Neuronal stem cell (in vitro differentiated cells): ENCODE measurements around the gene ELMO1.

Source experiments
- DNase-seq: peaks from one replicate; pipeline ENCODE4 v3.0.0-alpha.2; 2013; ENCODE audit warnings: low spot score
- H2AFZ ChIP-seq: one replicate; pipeline ENCODE4 v1.6.1; 2013; ENCODE audit warnings: mild to moderate bottlenecking, low read length, inconsistent platforms
- H2AK5ac ChIP-seq: 2 replicates; pipeline ENCODE4 v1.6.1; 2013; ENCODE audit warnings: low read depth, mild to moderate bottlenecking, inconsistent platforms, low read length, moderate library complexity, mixed read lengths
- H2BK120ac ChIP-seq: 2 replicates; pipeline ENCODE4 v1.6.1; 2013; ENCODE audit warnings: low read depth, mild to moderate bottlenecking, inconsistent platforms, low read length, moderate library complexity, mixed read lengths
- H2BK12ac ChIP-seq: one replicate; pipeline ENCODE4 v1.6.1; 2013; ENCODE audit warnings: low read length, inconsistent platforms
- H2BK15ac ChIP-seq: 2 replicates; pipeline ENCODE4 v1.6.1; 2013; ENCODE audit warnings: mild to moderate bottlenecking, low read length, inconsistent platforms, mixed read lengths
- H2BK5ac ChIP-seq: one replicate; pipeline ENCODE4 v1.6.1; 2013; ENCODE audit warnings: inconsistent platforms, mild to moderate bottlenecking, low read length, moderate library complexity
- H3K14ac ChIP-seq: one replicate; pipeline ENCODE4 v1.6.1; 2013; ENCODE audit warnings: low read length, inconsistent platforms
- H3K18ac ChIP-seq: 2 replicates; pipeline ENCODE4 v1.6.1; 2013; ENCODE audit warnings: low read length, inconsistent platforms
- H3K23ac ChIP-seq: 2 replicates; pipeline ENCODE4 v1.6.1; 2013; ENCODE audit warnings: low read depth, mild to moderate bottlenecking, mixed read lengths, low read length, inconsistent platforms; ENCODE audit not compliant: poor library complexity
- H3K27ac ChIP-seq: replicated peaks from 3 replicates; pipeline ENCODE4 v1.5.1; 2013; ENCODE audit warnings: low read length, inconsistent platforms
- H3K27me3 ChIP-seq, 3 experiments: 2 replicates each; pipeline ENCODE4 v1.6.1; 2013; ENCODE audit warnings: low read length in 3 of 3, mild to moderate bottlenecking in 2 of 3, inconsistent platforms in 1 of 3, low read depth in 1 of 3, mixed read lengths in 1 of 3, moderate library complexity in 1 of 3; ENCODE audit not compliant: control insufficient read depth in 3 of 3, insufficient read depth in 3 of 3
- H3K36me3 ChIP-seq, 2 donors: replicated peaks in 1 of 2; 2 replicates each; pipeline ENCODE4 v1.6.1; 2013; ENCODE audit warnings: low read length in 2 of 2; ENCODE audit not compliant: control insufficient read depth in 2 of 2, insufficient read depth in 2 of 2
- H3K4ac ChIP-seq: 2 replicates; pipeline ENCODE4 v1.6.1; 2013; ENCODE audit warnings: inconsistent platforms, mild to moderate bottlenecking, low read length, moderate library complexity
- H3K4me1 ChIP-seq, 2 donors: 1 replicate in 1 of 2; 2 replicates in 1 of 2; pipeline ENCODE4 v1.6.1; 2013; ENCODE audit warnings: low read length in 2 of 2, low read depth in 1 of 2; ENCODE audit not compliant: control insufficient read depth in 2 of 2, insufficient read depth in 1 of 2
- H3K4me2 ChIP-seq: one replicate; pipeline ENCODE4 v1.6.1; 2013; ENCODE audit warnings: mild to moderate bottlenecking, low read length, inconsistent platforms; ENCODE audit not compliant: insufficient read depth, poor library complexity, severe bottlenecking
- H3K4me3 ChIP-seq, 2 donors: 2 replicates each; pipeline ENCODE4 v1.5.1; 2013; ENCODE audit warnings: low read length in 2 of 2, mild to moderate bottlenecking in 2 of 2, inconsistent platforms in 1 of 2, moderate library complexity in 1 of 2
- H3K79me1 ChIP-seq: one replicate; pipeline ENCODE4 v1.6.1; 2013; ENCODE audit warnings: low read depth, mild to moderate bottlenecking, inconsistent platforms, low read length, moderate library complexity
- H3K9ac ChIP-seq: one replicate; pipeline ENCODE4 v1.6.1; 2013; ENCODE audit warnings: mild to moderate bottlenecking, low read depth, low read length, inconsistent platforms; ENCODE audit not compliant: poor library complexity
- H3K9me3 ChIP-seq, 2 donors: replicated peaks in 1 of 2; 2 replicates each; pipeline versions ENCODE3 to v1.6.1; 2013; ENCODE audit warnings: low read length in 2 of 2, mild to moderate bottlenecking in 2 of 2, inconsistent platforms in 1 of 2, low read depth in 1 of 2, mixed read lengths in 1 of 2, moderate library complexity in 1 of 2; ENCODE audit not compliant: control insufficient read depth in 2 of 2, insufficient read depth in 1 of 2
- H4K8ac ChIP-seq: one replicate; pipeline ENCODE4 v1.6.1; 2013; ENCODE audit warnings: low read depth, mild to moderate bottlenecking, inconsistent platforms, low read length, moderate library complexity
- H4K91ac ChIP-seq: one replicate; pipeline ENCODE4 v1.6.1; 2013; ENCODE audit warnings: low read length, low read depth, mild to moderate bottlenecking, inconsistent platforms; ENCODE audit not compliant: poor library complexity
- WGBS, 2 donors: extraction: QIAGEN DNeasy Blood & Tissue Kit; methylation state at CpG; one replicate each; pipeline ENCODE4 v1.1.7; 2013; ENCODE audit warnings: missing lambda C conversion rate in 2 of 2, mixed read lengths in 1 of 2; ENCODE audit not compliant: insufficient read length in 2 of 2, insufficient replicate concordance in 1 of 2; ENCODE audit errors: extremely low coverage in 2 of 2; 5-methylcytosine and 5-hydroxymethylcytosine counted together

The ELMO1 gene

GRCh38 chr7:37352974-37353948 is 95.4 kb downstream of the ELMO1 start:
- Histone ChIP-seq H3K9ac (no peak overlapping the region), H3K18ac (no peak overlapping the region), H2AFZ (no peak overlapping the region), H2BK120ac (no peak overlapping the region), H2AK5ac (no peak overlapping the region), H3K79me1 (no peaks in the 10 kb centered on the region), H3K4me2 (no peak overlapping the region), H3K9me3 (peaks cover 0 to 5% of the 10 kb centered on the region in 2 donors), H3K27ac (no peak overlapping the region), H3K4me1 (peaks cover 6 to 7% of the 10 kb centered on the region in 2 donors), H3K27me3 (no peaks in the 10 kb centered on the region), H3K36me3 (no peaks in the 10 kb centered on the region), H2BK5ac (no peak overlapping the region), H3K14ac (no peak overlapping the region), H3K23ac (no peak overlapping the region), H2BK12ac (no peak overlapping the region), H3K4ac (no peak overlapping the region), H3K4me3 (no peak overlapping the region), H2BK15ac (no peak overlapping the region), H4K8ac (no peak overlapping the region), H4K91ac (no peak overlapping the region)
- no peak for DNase-seq
- WGBS, 2 donors = no CpG with 5 or more reads among the region's 32 CpGs

GRCh38 chr7:37352251-37352880 is 96.3 kb downstream of the ELMO1 start:
- no peaks in the 10 kb centered on the region for H3K36me3 ChIP-seq
- H2BK5ac ChIP-seq = no peak overlapping the region
- no CpG with 5 or more reads among the region's 13 CpGs for WGBS, 2 donors

GRCh38 chr7:37351716-37352115 is 96.9 kb downstream of the ELMO1 start:
- Histone ChIP-seq H3K4ac (no peak overlapping the region), H3K9ac (no peak overlapping the region), H3K4me3 (no peak overlapping the region), H2BK5ac (no peak overlapping the region), H4K8ac (no peak overlapping the region), H3K23ac (no peak overlapping the region), H3K27me3 (no peaks in the 10 kb centered on the region), H3K9me3 (peaks cover 0 to 5% of the 10 kb centered on the region in 2 donors), H3K4me2 (no peak overlapping the region), H3K14ac (no peak overlapping the region), H2AFZ (no peak overlapping the region), H2BK120ac (no peak overlapping the region), H3K79me1 (no peaks in the 10 kb centered on the region), H2BK12ac (no peak overlapping the region), H2AK5ac (no peak overlapping the region), H3K27ac (no peak overlapping the region), H3K36me3 (no peaks in the 10 kb centered on the region), H3K4me1 (peaks cover 5 to 7% of the 10 kb centered on the region in 2 donors), H4K91ac (no peak overlapping the region), H2BK15ac (no peak overlapping the region), H3K18ac (no peak overlapping the region)
- DNase-seq = no peak
- no CpG with 5 or more reads among the region's 4 CpGs for WGBS, 2 donors

More at GRCh38 chr7:37352251-37352880, 96.3 kb downstream of the ELMO1 start:
- Histone ChIP-seq H3K27me3 (no peaks in the 10 kb centered on the region), H3K23ac (no peak overlapping the region), H3K14ac (no peak overlapping the region), H2BK120ac (no peak overlapping the region), H3K4me3 (no peak overlapping the region), H3K4ac (no peak overlapping the region), H2BK12ac (no peak overlapping the region), H3K9ac (no peak overlapping the region), H3K4me2 (no peak overlapping the region), H4K91ac (no peak overlapping the region), H3K18ac (no peak overlapping the region), H3K9me3 (peaks cover 0 to 5% of the 10 kb centered on the region in 2 donors), H2AFZ (no peak overlapping the region), H3K79me1 (no peaks in the 10 kb centered on the region), H4K8ac (no peak overlapping the region), H3K4me1 (peaks cover 3 to 7% of the 10 kb centered on the region in 2 donors), H2AK5ac (no peak overlapping the region), H2BK15ac (no peak overlapping the region), H3K27ac (no peak overlapping the region)
- no peak for DNase-seq

GRCh38 chr7:37349979-37350590 is 98.6 kb downstream of the ELMO1 start:
- H2AFZ ChIP-seq = no peak overlapping the region

More at GRCh38 chr7:37349979-37350590, 98.6 kb downstream of the ELMO1 start:
- peaks cover 0 to 5% of the 10 kb centered on the region in 2 donors for H3K9me3 ChIP-seq
- H4K8ac ChIP-seq = no peak overlapping the region
- no peak overlapping the region for H3K23ac ChIP-seq
- H3K36me3 ChIP-seq = no peaks in the 10 kb centered on the region
- H2BK5ac ChIP-seq = no peak overlapping the region
- H3K4ac ChIP-seq = no peak overlapping the region
- no peak overlapping the region for H3K4me3 ChIP-seq
- H3K9ac ChIP-seq = no peak overlapping the region
- no peaks in the 10 kb centered on the region for H3K27me3 ChIP-seq
- H2BK15ac ChIP-seq = no peak overlapping the region
- H4K91ac ChIP-seq = no peak overlapping the region
- WGBS, 2 donors = no CpG with 5 or more reads among the region's 8 CpGs
- peak overlapping the region; percentile 50 for H3K18ac ChIP-seq
- H2BK12ac ChIP-seq = no peak overlapping the region
- H2AK5ac ChIP-seq = no peak overlapping the region
- DNase-seq = no peak
- no peaks in the 10 kb centered on the region for H3K79me1 ChIP-seq
- H3K4me2 ChIP-seq = no peak overlapping the region
- peaks cover 7% of the 10 kb centered on the region in 2 donors for H3K4me1 ChIP-seq
- no peak overlapping the region for H2BK120ac ChIP-seq
- H3K27ac ChIP-seq = no peak overlapping the region
- no peak overlapping the region for H3K14ac ChIP-seq
